ENCODE results near the gene PAK1.

DNA sequence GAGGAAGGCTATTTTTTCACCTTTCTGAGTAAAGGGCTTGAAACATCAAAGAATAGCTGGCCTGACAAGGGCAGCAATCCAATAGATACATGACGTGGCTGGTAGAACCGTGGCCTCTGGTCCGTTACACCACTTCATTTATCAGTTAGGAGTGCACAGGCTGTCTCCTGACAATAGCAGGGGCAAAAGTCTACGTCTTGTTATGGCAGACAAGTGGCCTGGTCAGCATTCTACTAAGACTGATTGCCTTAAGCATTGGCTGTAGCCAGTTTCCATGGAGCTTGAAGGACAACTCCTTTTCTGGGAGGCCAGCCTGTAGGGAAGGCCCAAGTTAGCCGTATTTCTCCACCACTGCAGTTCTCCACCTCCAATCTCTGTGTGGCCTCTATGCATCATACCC, 163.2 kb downstream of the PAK1 start:
- TF ChIP-seq YY1 (IDR thresholded peaks at IDR 0.05; ENCODE audit: low read depth), result no peak
- TF ChIP-seq TAF1 (IDR thresholded peaks at IDR 0.05; ENCODE audit: low read depth), result no peak
- TF ChIP-seq, protein P1, sequence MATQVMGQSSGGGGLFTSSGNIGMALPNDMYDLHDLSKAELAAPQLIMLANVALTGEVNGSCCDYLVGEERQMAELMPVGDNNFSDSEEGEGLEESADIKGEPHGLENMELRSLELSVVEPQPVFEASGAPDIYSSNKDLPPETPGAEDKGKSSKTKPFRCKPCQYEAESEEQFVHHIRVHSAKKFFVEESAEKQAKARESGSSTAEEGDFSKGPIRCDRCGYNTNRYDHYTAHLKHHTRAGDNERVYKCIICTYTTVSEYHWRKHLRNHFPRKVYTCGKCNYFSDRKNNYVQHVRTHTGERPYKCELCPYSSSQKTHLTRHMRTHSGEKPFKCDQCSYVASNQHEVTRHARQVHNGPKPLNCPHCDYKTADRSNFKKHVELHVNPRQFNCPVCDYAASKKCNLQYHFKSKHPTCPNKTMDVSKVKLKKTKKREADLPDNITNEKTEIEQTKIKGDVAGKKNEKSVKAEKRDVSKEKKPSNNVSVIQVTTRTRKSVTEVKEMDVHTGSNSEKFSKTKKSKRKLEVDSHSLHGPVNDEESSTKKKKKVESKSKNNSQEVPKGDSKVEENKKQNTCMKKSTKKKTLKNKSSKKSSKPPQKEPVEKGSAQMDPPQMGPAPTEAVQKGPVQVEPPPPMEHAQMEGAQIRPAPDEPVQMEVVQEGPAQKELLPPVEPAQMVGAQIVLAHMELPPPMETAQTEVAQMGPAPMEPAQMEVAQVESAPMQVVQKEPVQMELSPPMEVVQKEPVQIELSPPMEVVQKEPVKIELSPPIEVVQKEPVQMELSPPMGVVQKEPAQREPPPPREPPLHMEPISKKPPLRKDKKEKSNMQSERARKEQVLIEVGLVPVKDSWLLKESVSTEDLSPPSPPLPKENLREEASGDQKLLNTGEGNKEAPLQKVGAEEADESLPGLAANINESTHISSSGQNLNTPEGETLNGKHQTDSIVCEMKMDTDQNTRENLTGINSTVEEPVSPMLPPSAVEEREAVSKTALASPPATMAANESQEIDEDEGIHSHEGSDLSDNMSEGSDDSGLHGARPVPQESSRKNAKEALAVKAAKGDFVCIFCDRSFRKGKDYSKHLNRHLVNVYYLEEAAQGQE (IDR thresholded peaks at IDR 0.05; ENCODE audit: low read depth), result no peak
- no peak for TF ChIP-seq RAD21 (IDR thresholded peaks at IDR 0.05; ENCODE audit: low read depth)
- no peak for TF ChIP-seq ZBTB7A (IDR thresholded peaks at IDR 0.05; ENCODE audit: low read depth)
- TF ChIP-seq EP300 (IDR thresholded peaks at IDR 0.05; ENCODE audit: borderline replicate concordance), result no peak
- no peak for TF ChIP-seq TEAD4 (IDR thresholded peaks at IDR 0.05)
